H9 (cell line): Measurements from ENCODE around the gene GRXCR2. TPM values are rescaled to one million over a fixed set of nuclear protein-coding genes. Genes with fewer than 3 reads are reported as not detected.

Experiments
- DNase-seq: peaks from one replicate; pipeline ENCODE4 v3.0.0-alpha.2; 2017
- H2AFZ ChIP-seq: one replicate; pipeline ENCODE4 v1.6.1; 2013; ENCODE audit warnings: mild to moderate bottlenecking, low read length, control low read depth, moderate library complexity
- H2AK5ac ChIP-seq: 2 replicates; pipeline ENCODE4 v1.6.1; 2013; ENCODE audit warnings: low read length, control low read depth, mixed read lengths; ENCODE audit not compliant: insufficient read length
- H2BK120ac ChIP-seq: one replicate; pipeline ENCODE4 v1.6.1; 2013; ENCODE audit warnings: low read depth, mild to moderate bottlenecking, low read length, control low read depth, inconsistent platforms; ENCODE audit not compliant: poor library complexity, severe bottlenecking
- H2BK12ac ChIP-seq: 2 replicates; pipeline ENCODE4 v1.6.1; 2013; ENCODE audit warnings: low read length, control low read depth, mixed read lengths, low read depth; ENCODE audit not compliant: insufficient read length
- H2BK15ac ChIP-seq: 2 replicates; pipeline ENCODE4 v1.6.1; 2013; ENCODE audit warnings: low read depth, low read length, control low read depth
- H2BK20ac ChIP-seq: one replicate; pipeline ENCODE4 v1.6.1; 2013; ENCODE audit warnings: low read depth, mild to moderate bottlenecking, low read length, control low read depth, inconsistent platforms; ENCODE audit not compliant: poor library complexity, severe bottlenecking
- H2BK5ac ChIP-seq: 2 replicates; pipeline ENCODE4 v1.6.1; 2013; ENCODE audit warnings: low read length, control low read depth, mixed read lengths; ENCODE audit not compliant: insufficient read length
- H3K14ac ChIP-seq: 2 replicates; pipeline ENCODE4 v1.6.1; 2013; ENCODE audit warnings: low read length, control low read depth; ENCODE audit not compliant: insufficient read depth
- H3K18ac ChIP-seq: 2 replicates; pipeline ENCODE4 v1.6.1; 2013; ENCODE audit warnings: low read depth, mild to moderate bottlenecking, mixed read lengths, low read length, control low read depth; ENCODE audit not compliant: insufficient read length
- H3K23ac ChIP-seq: 2 replicates; pipeline ENCODE4 v1.6.1; 2013; ENCODE audit warnings: low read length, control low read depth, mixed read lengths, low read depth; ENCODE audit not compliant: insufficient read length
- H3K23me2 ChIP-seq: 2 replicates; pipeline ENCODE4 v1.6.1; 2013; ENCODE audit warnings: low read depth, mild to moderate bottlenecking, mixed read lengths, low read length, control low read depth; ENCODE audit not compliant: insufficient read length, poor library complexity, severe bottlenecking
- H3K27ac ChIP-seq: 2 replicates; pipeline ENCODE4 v1.5.1; 2013; ENCODE audit warnings: low read length, control low read depth, mixed read lengths, low read depth; ENCODE audit not compliant: insufficient read length
- H3K27me3 ChIP-seq: 2 replicates; pipeline ENCODE4 v1.6.1; 2013; ENCODE audit warnings: low read length, control low read depth, inconsistent platforms; ENCODE audit not compliant: insufficient read depth
- H3K4ac ChIP-seq: 2 replicates; pipeline ENCODE4 v1.6.1; 2013; ENCODE audit warnings: low read depth, mild to moderate bottlenecking, control low read depth, inconsistent platforms, low read length, moderate library complexity
- H3K4me1 ChIP-seq: 2 replicates; pipeline ENCODE4 v1.6.1; 2013; ENCODE audit warnings: low read length, control low read depth, inconsistent platforms; ENCODE audit not compliant: insufficient read depth
- H3K4me2 ChIP-seq: 2 replicates; pipeline ENCODE4 v1.6.1; 2013; ENCODE audit warnings: low read length, control low read depth, mixed read lengths; ENCODE audit not compliant: insufficient read length, insufficient read depth
- H3K56ac ChIP-seq: 2 replicates; pipeline ENCODE4 v1.6.1; 2013; ENCODE audit warnings: low read depth, mild to moderate bottlenecking, mixed read lengths, low read length, control low read depth; ENCODE audit not compliant: insufficient read length
- H3K79me1 ChIP-seq: 2 replicates; pipeline ENCODE4 v1.6.1; 2013; ENCODE audit warnings: low read depth, mild to moderate bottlenecking, moderate library complexity, low read length, control low read depth, inconsistent platforms; ENCODE audit not compliant: insufficient read depth, poor library complexity, severe bottlenecking
- H3K79me2 ChIP-seq: 2 replicates; pipeline ENCODE4 v1.6.1; 2013; ENCODE audit warnings: low read length, control low read depth, inconsistent platforms; ENCODE audit not compliant: insufficient read depth
- H3K9ac ChIP-seq: 2 replicates; pipeline ENCODE4 v1.6.1; 2013; ENCODE audit warnings: low read length, control low read depth, mixed read lengths; ENCODE audit not compliant: insufficient read length; ENCODE audit errors: extremely low read depth
- H3K9me3 ChIP-seq: one replicate; pipeline ENCODE4 v1.6.1; 2013; ENCODE audit warnings: low read depth, low read length, inconsistent platforms; ENCODE audit not compliant: control insufficient read depth
- H3T11ph ChIP-seq: one replicate; pipeline ENCODE4 v1.6.1; 2013; ENCODE audit warnings: mild to moderate bottlenecking, low read length, control low read depth, inconsistent platforms
- H4K20me1 ChIP-seq: one replicate; pipeline ENCODE4 v1.6.1; 2013; ENCODE audit not compliant: control insufficient read depth, insufficient read length, insufficient read depth
- H4K5ac ChIP-seq: 2 replicates; pipeline ENCODE4 v1.6.1; 2013; ENCODE audit warnings: low read depth, mild to moderate bottlenecking, mixed read lengths, low read length, control low read depth; ENCODE audit not compliant: insufficient read length
- H4K8ac ChIP-seq: replicated peaks from 2 replicates; pipeline ENCODE4 v1.6.1; 2013; ENCODE audit warnings: low read length, control low read depth, mixed read lengths, low read depth; ENCODE audit not compliant: insufficient read length
- H4K91ac ChIP-seq: 2 replicates; pipeline ENCODE4 v1.6.1; 2013; ENCODE audit warnings: low read depth, mild to moderate bottlenecking, moderate library complexity, mixed read lengths, low read length, control low read depth; ENCODE audit not compliant: insufficient read length
- H3K27ac Mint-ChIP-seq, 3 experiments: 2 replicates in 2 of 3; 3 replicates in 1 of 3; pipeline ENCODE4 v1.8.0; 2020 to 2021; ENCODE audit warnings: mixed read lengths in 3 of 3, mild to moderate bottlenecking in 1 of 3, moderate library complexity in 1 of 3
- H3K27me3 Mint-ChIP-seq: 2 replicates; pipeline ENCODE4 v1.8.0; 2021; ENCODE audit warnings: low read depth, mild to moderate bottlenecking, moderate library complexity, mixed read lengths
- H3K36me3 Mint-ChIP-seq, 3 experiments: 2 replicates in 2 of 3; 3 replicates in 1 of 3; pipeline ENCODE4 v1.8.0; 2020 to 2021; ENCODE audit warnings: low read depth in 3 of 3, mixed read lengths in 3 of 3; ENCODE audit not compliant: insufficient read depth in 1 of 3
- H3K4me1 Mint-ChIP-seq, 2 experiments: 2 replicates each; pipeline ENCODE4 v1.8.0; 2020; ENCODE audit warnings: mixed read lengths in 2 of 2
- H3K4me3 Mint-ChIP-seq, 2 experiments: 2 replicates in 1 of 2; 3 replicates in 1 of 2; pipeline ENCODE4 v1.8.0; 2020 to 2021; ENCODE audit warnings: mild to moderate bottlenecking in 2 of 2, mixed read lengths in 2 of 2, moderate library complexity in 1 of 2
- H3K9me3 Mint-ChIP-seq, 2 experiments: 2 replicates in 1 of 2; 3 replicates in 1 of 2; pipeline ENCODE4 v1.8.0; 2020; ENCODE audit warnings: mild to moderate bottlenecking in 2 of 2, mixed read lengths in 2 of 2, moderate library complexity in 1 of 2
- CTCF ChIP-seq: fragments of 200-600 bp; sonication (generic); conservative IDR thresholded peaks from 3 replicates; pipeline ENCODE4 v1.8.0; 2021; ENCODE audit warnings: antibody characterized with exemption, mild to moderate bottlenecking
- WGBS: extraction: QIAGEN DNeasy Blood & Tissue Kit; methylation state at CpG from one replicate; pipeline ENCODE4 v1.1.7; 2013; ENCODE audit warnings: missing lambda C conversion rate, low lambda C conversion rate, mixed read lengths; ENCODE audit not compliant: insufficient read length; ENCODE audit errors: extremely low coverage; 5-methylcytosine and 5-hydroxymethylcytosine counted together
- total RNA-seq: library from RNA; stranded (reverse); gene quantifications from 2 replicates; pipeline ENCODE4 v1.2.1, GENCODE V29; 2021

Gene GRXCR2
- total RNA-seq, 1 experiment from 2014 or later = not detected

- no peak overlapping the region for H3K23ac ChIP-seq
- H3K4me2 ChIP-seq = no peak overlapping the region
- H3K9me3 Mint-ChIP-seq = peaks cover 14 to 29% of the 10 kb centered on the region in 2 experiments
- no peaks in the 10 kb centered on the region; the same call in none of the 2 replicates for H3K27me3 Mint-ChIP-seq
- H2AFZ ChIP-seq = no peak overlapping the region
- no peak overlapping the region for H2AK5ac ChIP-seq
- no peak for DNase-seq
- H4K20me1 ChIP-seq = no peaks in the 10 kb centered on the region
- H3K36me3 Mint-ChIP-seq = peaks cover 9 to 21% (median 13%) of the 10 kb centered on the region in 3 experiments
- H3K27me3 ChIP-seq = no peaks in the 10 kb centered on the region
- H2BK120ac ChIP-seq = no peak overlapping the region
- no peak overlapping the region for H3K27ac ChIP-seq
- H3K4ac ChIP-seq = no peak overlapping the region
- H3K14ac ChIP-seq = no peak overlapping the region
- H2BK12ac ChIP-seq = no peak overlapping the region
- H3K9me3 ChIP-seq = no peaks in the 10 kb centered on the region
- no peak overlapping the region for H2BK5ac ChIP-seq
- H3K27ac Mint-ChIP-seq = no peak overlapping the region
- no peak overlapping the region for H4K91ac ChIP-seq
- no peak overlapping the region for H3K56ac ChIP-seq
- no peak overlapping the region for H3T11ph ChIP-seq
- no peak overlapping the region for H4K5ac ChIP-seq
- H3K79me2 ChIP-seq = no peaks in the 10 kb centered on the region
- no peaks in the 10 kb centered on the region for H3K23me2 ChIP-seq
- no peak overlapping the region for H3K9ac ChIP-seq
- TF ChIP-seq CTCF = no peak
- H4K8ac ChIP-seq = no peak overlapping the region
- no peak overlapping the region for H2BK20ac ChIP-seq
- no peak overlapping the region for H3K4me3 Mint-ChIP-seq
- H3K4me1 ChIP-seq = no peaks in the 10 kb centered on the region; the same call in 1 of the 2 replicates
- no CpG with 5 or more reads among the region's 2 CpGs for WGBS
- H3K18ac ChIP-seq = no peak overlapping the region
- no peaks in the 10 kb centered on the region for H3K79me1 ChIP-seq
- peaks cover 3 to 5% of the 10 kb centered on the region in 2 experiments; a peak in 3 of 4 replicates for H3K4me1 Mint-ChIP-seq
- no peak overlapping the region for H2BK15ac ChIP-seq
These were observed 16.8 kb upstream of the GRXCR2 start for GRCh38 chr5:145889611-145890010.
